Peyer's patch (tissue), 4 donors: ENCODE measurements around the gene FRAT1.
A peak's percentile ranks its signal among the peaks of the same experiment; 100 is the strongest.

Experiments
- CTCF ChIP-seq, 6 experiments: fragments of 450-650 bp in 4 of 6; fragments of 200-600 bp in 2 of 6; sonication (generic) in 1 of 6; IDR thresholded peaks; one replicate each; pipeline ENCODE4 v1.5.1; 2017 to 2019; ENCODE audit warnings: antibody characterized with exemption in 6 of 6, mild to moderate bottlenecking in 3 of 6, moderate library complexity in 1 of 6
- POLR2A ChIP-seq, 2 donors: fragments of 450-650 bp; IDR thresholded peaks; one replicate each; pipeline ENCODE4 v1.5.1; 2017; ENCODE audit warnings: antibody characterized with exemption in 2 of 2, mild to moderate bottlenecking in 2 of 2, moderate library complexity in 2 of 2

GRCh38 chr10:97278491-97278989 lies 40.5 kb upstream of the FRAT1 start:
- TF ChIP-seq CTCF (IDR thresholded peaks at IDR 0.05), result peak; percentile 37 to 80 (median 72)
- no peak for TF ChIP-seq POLR2A (IDR thresholded peaks at IDR 0.05)
